Measurements from ENCODE around the gene SLC30A10.

SLC30A10 gene

GRCh38 chr1:219945795-219946194 lies 17.4 kb upstream of the SLC30A10 start:
- no peak overlapping the region for H3K27ac ChIP-seq (ENCODE audit: low read length)
- no peaks in the 10 kb centered on the region for H3K9me3 ChIP-seq (replicated peaks; ENCODE audit: insufficient read depth, low read length)
- no peaks in the 10 kb centered on the region for H3K9me2 ChIP-seq (replicated peaks; ENCODE audit: insufficient read depth, low read length)
- H3K4me1 ChIP-seq (ENCODE audit: low read length), result peaks cover 4% of the 10 kb centered on the region; the same call in 1 of the 2 replicates
- H3F3A ChIP-seq (ENCODE audit: insufficient read depth, low read length), result no peaks in the 10 kb centered on the region
- TF ChIP-seq CTCF (IDR thresholded peaks at IDR 0.05; ENCODE audit: low read length) (no peak), EZH2 (optimal IDR thresholded peaks at IDR 0.05; ENCODE audit: low read depth, low read length) (no peak)
- H3K4me2 ChIP-seq (ENCODE audit: low read depth, low read length), result no peak overlapping the region
- no peaks in the 10 kb centered on the region for H3K27me3 ChIP-seq (replicated peaks; ENCODE audit: insufficient read depth, low read length)
- H4K20me1 ChIP-seq (ENCODE audit: insufficient read depth, low read length), result no peaks in the 10 kb centered on the region
- DNase-seq, result peak; percentile 62
- H3K36me3 ChIP-seq (replicated peaks; ENCODE audit: insufficient read depth, low read length), result no peaks in the 10 kb centered on the region
- H3K79me2 ChIP-seq (ENCODE audit: low read length), result no peaks in the 10 kb centered on the region
- H2AFZ ChIP-seq (ENCODE audit: low read length), result no peak overlapping the region
- H3K4me3 ChIP-seq (ENCODE audit: low read length), result no peak overlapping the region
- H3K9ac ChIP-seq (ENCODE audit: low read length), result no peak overlapping the region

GRCh38 chr1:219941179-219942118 lies 13.1 kb upstream of the SLC30A10 start:
- Histone ChIP-seq H3K9ac (ENCODE audit: low read length) (no peak overlapping the region), H3K79me2 (ENCODE audit: low read length) (no peaks in the 10 kb centered on the region), H3K27me3 (replicated peaks; ENCODE audit: insufficient read depth, low read length) (no peaks in the 10 kb centered on the region), H3K4me1 (ENCODE audit: low read length) (peaks cover 4% of the 10 kb centered on the region; the same call in 1 of the 2 replicates), H3F3A (ENCODE audit: insufficient read depth, low read length) (no peaks in the 10 kb centered on the region), H3K4me2 (ENCODE audit: low read depth, low read length) (no peak overlapping the region), H3K4me3 (ENCODE audit: low read length) (no peak overlapping the region), H3K9me2 (replicated peaks; ENCODE audit: insufficient read depth, low read length) (no peaks in the 10 kb centered on the region), H3K27ac (ENCODE audit: low read length) (no peak overlapping the region), H2AFZ (ENCODE audit: low read length) (no peak overlapping the region), H4K20me1 (ENCODE audit: insufficient read depth, low read length) (no peaks in the 10 kb centered on the region), H3K36me3 (replicated peaks; ENCODE audit: insufficient read depth, low read length) (no peaks in the 10 kb centered on the region), H3K9me3 (replicated peaks; ENCODE audit: insufficient read depth, low read length) (no peaks in the 10 kb centered on the region)
- no peak for DNase-seq
- no peak for TF ChIP-seq CTCF (IDR thresholded peaks at IDR 0.05; ENCODE audit: low read length)
- TF ChIP-seq EZH2phosphoT487 (IDR thresholded peaks at IDR 0.05; ENCODE audit: low read length), result no peak

DNA sequence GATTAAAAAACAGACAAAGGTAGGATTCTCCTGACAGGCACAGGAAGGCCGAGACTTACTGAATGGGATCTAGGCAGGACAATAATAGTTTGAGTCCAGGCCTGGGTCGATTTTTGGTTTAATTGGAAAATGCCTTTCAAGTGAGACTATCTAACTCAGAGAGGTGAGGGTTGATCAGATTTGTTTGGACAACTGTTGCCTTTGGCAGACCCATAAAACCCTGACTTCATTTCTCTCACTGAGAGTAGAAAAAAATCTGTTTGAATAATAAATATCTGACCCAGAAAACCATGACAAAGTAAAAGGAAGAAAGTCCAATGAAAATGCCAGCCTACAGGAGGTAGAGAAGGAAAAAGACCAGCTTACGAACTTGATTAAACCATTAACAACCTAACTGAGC lies 12.3 kb upstream of the SLC30A10 start:
- H3K27me3 ChIP-seq (replicated peaks; ENCODE audit: insufficient read depth, low read length), result no peaks in the 10 kb centered on the region
- no peak overlapping the region for H3K4me3 ChIP-seq (ENCODE audit: low read length)
- H3K27ac ChIP-seq (ENCODE audit: low read length), result no peak overlapping the region
- H3K4me2 ChIP-seq (ENCODE audit: low read depth, low read length), result no peak overlapping the region
- no peak overlapping the region for H2AFZ ChIP-seq (ENCODE audit: low read length)
- no peaks in the 10 kb centered on the region for H3K79me2 ChIP-seq (ENCODE audit: low read length)
- no peaks in the 10 kb centered on the region for H4K20me1 ChIP-seq (ENCODE audit: insufficient read depth, low read length)
- H3K9ac ChIP-seq (ENCODE audit: low read length), result no peak overlapping the region
- no peaks in the 10 kb centered on the region for H3F3A ChIP-seq (ENCODE audit: insufficient read depth, low read length)
- no peak for TF ChIP-seq EZH2phosphoT487 (IDR thresholded peaks at IDR 0.05; ENCODE audit: low read length)
- no peak for TF ChIP-seq CTCF (IDR thresholded peaks at IDR 0.05; ENCODE audit: low read length)
- TF ChIP-seq EZH2 (optimal IDR thresholded peaks at IDR 0.05; ENCODE audit: low read depth, low read length), result no peak
- no peaks in the 10 kb centered on the region for H3K4me1 ChIP-seq (ENCODE audit: low read length)
- no peaks in the 10 kb centered on the region for H3K9me2 ChIP-seq (replicated peaks; ENCODE audit: insufficient read depth, low read length)
- DNase-seq, result no peak
- no peaks in the 10 kb centered on the region for H3K9me3 ChIP-seq (replicated peaks; ENCODE audit: insufficient read depth, low read length)
- H3K36me3 ChIP-seq (replicated peaks; ENCODE audit: insufficient read depth, low read length), result no peaks in the 10 kb centered on the region

All from MM.1S (cell line).